Retina (tissue), 1 donor: ENCODE data around the gene IL1F10.

Experiments
- DNase-seq: peaks from one replicate; pipeline ENCODE4 v3.0.0-alpha.2; 2016

The IL1F10 gene

GRCh38 chr2:113112871-113113270, 45.1 kb downstream of the IL1F10 start:
- no peak for DNase-seq

- no peak for DNase-seq
Measured at GRCh38 chr2:113113807-113114206, 46.0 kb downstream of the IL1F10 start.

GRCh38 chr2:113114224-113114945, 46.6 kb downstream of the IL1F10 start:
- DNase-seq = no peak

DNA sequence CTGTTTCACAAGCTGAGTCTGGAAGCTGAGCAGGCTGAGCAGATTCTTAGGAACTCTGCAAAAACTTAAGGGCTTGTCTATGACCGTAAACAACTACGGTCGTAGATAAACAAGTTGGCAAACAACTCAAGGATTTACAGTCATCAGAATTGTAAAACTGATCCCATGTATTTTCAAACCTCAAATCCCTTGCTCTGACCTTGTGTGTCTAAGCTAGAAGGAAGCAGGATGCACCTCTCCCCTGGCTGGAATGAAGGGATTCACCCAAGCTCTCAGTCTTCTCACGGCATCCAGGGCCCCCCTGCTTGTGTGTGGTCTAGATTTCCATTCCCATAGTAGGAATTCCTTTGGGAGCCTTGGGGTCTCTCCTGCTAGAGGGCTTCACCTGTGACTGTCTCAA, 47.2 kb downstream of the IL1F10 start:
- DNase-seq = no peak

DNA sequence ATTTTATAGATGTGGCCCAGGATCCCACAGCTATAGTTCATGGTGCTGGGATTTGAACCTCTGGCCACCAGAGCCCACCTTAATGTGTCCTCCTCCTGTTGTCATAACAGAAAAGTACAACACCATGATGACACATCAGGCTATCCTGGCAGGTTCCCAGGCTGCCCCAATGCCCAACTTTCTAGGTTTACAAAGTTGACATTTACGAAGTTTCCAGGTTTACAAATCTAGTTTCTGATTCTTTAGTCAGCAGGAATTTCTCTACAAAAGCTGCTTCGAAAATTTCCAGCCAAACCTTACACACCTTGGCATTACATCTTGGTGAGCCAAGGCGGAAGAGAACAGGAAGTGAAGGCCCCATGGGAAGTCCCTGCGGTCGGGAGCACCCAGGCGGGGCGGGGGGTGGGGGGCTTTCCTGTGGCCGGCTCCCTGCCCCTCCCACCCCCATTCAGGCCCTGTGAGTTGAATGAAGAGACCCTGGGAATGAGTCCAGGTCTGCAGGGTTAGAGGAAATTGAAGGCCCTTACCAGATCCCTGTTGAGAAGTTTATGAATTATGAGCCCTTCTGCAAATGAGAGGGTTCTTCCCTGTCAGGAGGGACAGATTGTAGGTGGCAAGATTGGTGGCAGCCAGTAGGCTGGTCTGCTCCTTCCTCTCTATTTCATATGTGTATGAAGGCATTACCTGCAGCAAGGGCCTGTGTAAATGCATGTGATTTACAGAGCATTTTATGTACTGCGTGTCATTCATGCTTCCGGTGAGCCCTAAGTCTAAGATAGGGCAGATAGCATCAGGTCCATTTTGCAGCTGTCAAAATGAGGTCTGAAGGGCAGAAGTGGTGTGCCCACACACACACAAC, 48.6 kb downstream of the IL1F10 start:
- DNase-seq = no peak

GRCh38 chr2:113117541-113118262, 49.9 kb downstream of the IL1F10 start:
- no peak for DNase-seq

GRCh38 chr2:113118263-113118657, 50.5 kb downstream of the IL1F10 start:
- DNase-seq = no peak

- no peak for DNase-seq
Measured at GRCh38 chr2:113119111-113119510, 51.3 kb downstream of the IL1F10 start.

- DNase-seq = no peak
Measured at GRCh38 chr2:113120861-113121260, 53.1 kb downstream of the IL1F10 start.

DNA sequence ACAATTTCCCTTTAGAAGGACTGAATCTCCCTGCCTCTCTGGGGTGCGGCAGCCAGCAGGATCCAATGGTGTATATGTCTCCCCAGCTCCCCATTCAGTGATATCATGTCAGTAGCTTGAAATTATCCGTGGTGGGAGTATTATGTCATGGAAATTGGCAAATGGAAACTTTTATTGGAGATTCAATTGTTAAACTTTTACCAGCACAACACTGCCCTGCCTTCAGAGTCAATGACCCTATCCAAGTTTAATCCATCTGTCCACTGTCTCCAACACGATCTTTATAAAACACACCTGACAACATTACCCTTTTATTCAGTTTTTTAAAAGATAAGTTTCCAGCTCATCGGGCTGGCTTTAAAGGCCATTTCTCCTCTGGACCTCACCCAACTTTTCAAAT, 54.6 kb downstream of the IL1F10 start:
- no peak for DNase-seq

DNA sequence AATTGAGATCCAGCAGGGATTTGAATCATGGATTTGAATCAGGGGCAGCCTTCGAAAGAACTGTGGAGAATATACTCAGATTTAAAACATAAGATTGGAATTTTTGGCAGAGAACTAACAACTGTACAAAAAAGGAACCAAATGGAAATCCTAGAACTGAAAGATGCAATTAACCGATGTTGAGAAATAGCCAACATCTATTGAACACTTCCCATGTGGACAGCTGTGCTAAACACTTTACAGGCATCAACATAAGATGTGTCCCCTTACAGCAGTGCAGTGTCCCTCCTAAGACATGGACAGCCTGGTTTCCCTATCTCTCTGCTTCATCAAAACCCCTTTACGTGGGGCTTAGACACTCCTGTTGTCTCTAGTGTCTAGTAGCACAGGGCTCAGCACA, 56.0 kb downstream of the IL1F10 start:
- no peak for DNase-seq

- DNase-seq = no peak
Measured at GRCh38 chr2:113124181-113124961, 56.6 kb downstream of the IL1F10 start.
